Endothelial cell of umbilical vein (primary cell): ENCODE results near the gene AIM2.

Source experiments
- CTCF ChIP-seq, 2 donors: IDR thresholded peaks; 1 replicate in 1 of 2; 2 replicates in 1 of 2; pipeline ENCODE4 v1.5.1; 2011; ENCODE audit warnings: low read length in 2 of 2, mild to moderate bottlenecking in 2 of 2, moderate library complexity in 2 of 2, control low read depth in 1 of 2, inconsistent platforms in 1 of 2, low read depth in 1 of 2; ENCODE audit not compliant: insufficient read depth in 1 of 2; ENCODE audit errors: extremely low read depth in 1 of 2
- EZH2 ChIP-seq: IDR thresholded peaks from 2 replicates; pipeline ENCODE4 v1.6.1; 2012; ENCODE audit warnings: borderline replicate concordance, low read depth, mild to moderate bottlenecking, moderate library complexity, low read length, inconsistent platforms; ENCODE audit not compliant: severe bottlenecking
- GATA2 ChIP-seq: IDR thresholded peaks from 2 replicates; pipeline ENCODE4 v1.7.0; 2011; ENCODE audit warnings: low read depth, mild to moderate bottlenecking, moderate library complexity, mixed read lengths, low read length; ENCODE audit not compliant: insufficient read length, insufficient read depth
- MAX ChIP-seq: IDR thresholded peaks from 2 replicates; pipeline ENCODE4 v1.6.1; 2011; ENCODE audit not compliant: insufficient read depth, insufficient read length
- MYC ChIP-seq: IDR thresholded peaks from one replicate; pipeline ENCODE4 v1.6.1; 2011; ENCODE audit warnings: mild to moderate bottlenecking, low read depth, low read length
- POLR2A ChIP-seq: IDR thresholded peaks from 2 replicates; pipeline ENCODE4 v1.6.1; 2012; ENCODE audit warnings: low read depth, mild to moderate bottlenecking, control low read depth, low read length
- POLR2AphosphoS5 ChIP-seq: IDR thresholded peaks from 2 replicates; pipeline ENCODE4 v1.6.1; 2012; ENCODE audit warnings: low read depth, mild to moderate bottlenecking, control low read depth, low read length, moderate library complexity; ENCODE audit not compliant: insufficient read depth

GRCh38 chr1:159079525-159079924 is 3.0 kb upstream of the AIM2 start:
- TF ChIP-seq CTCF (IDR thresholded peaks at IDR 0.05; ENCODE audit: extremely low read depth in 1 of 2, insufficient read depth in 1 of 2, low read depth in 1 of 2, low read length in 2 of 2): no peak
- TF ChIP-seq EZH2: no peak
- TF ChIP-seq MAX: no peak
- no peak for TF ChIP-seq POLR2A
- TF ChIP-seq MYC: no peak
- no peak for TF ChIP-seq GATA2
- no peak for TF ChIP-seq POLR2AphosphoS5
